ENCODE measurements around the gene SMC6.

Gene SMC6

DNA sequence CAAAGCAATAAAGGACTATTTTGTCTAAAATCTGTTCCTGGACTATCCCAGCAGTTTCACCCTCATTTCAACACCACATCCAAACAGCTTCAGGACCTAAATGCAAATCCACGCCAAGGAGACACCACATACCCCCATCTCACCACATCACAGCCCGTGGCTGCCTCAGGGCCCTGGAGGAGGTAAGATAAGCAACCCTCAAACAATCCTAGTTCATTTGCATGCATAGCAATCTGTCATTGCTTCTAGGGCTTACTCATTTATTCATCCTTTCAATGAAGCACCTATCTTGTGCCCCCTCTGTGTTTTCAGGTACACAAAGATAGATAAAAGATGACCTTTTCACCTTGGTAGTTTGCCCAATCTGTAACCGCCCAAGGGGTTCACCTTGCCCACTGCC is 126.6 kb downstream of the SMC6 start:
- Histone ChIP-seq H3K27ac (no peak overlapping the region), H3K4me3 (no peak overlapping the region)
- TF ChIP-seq, protein P1, sequence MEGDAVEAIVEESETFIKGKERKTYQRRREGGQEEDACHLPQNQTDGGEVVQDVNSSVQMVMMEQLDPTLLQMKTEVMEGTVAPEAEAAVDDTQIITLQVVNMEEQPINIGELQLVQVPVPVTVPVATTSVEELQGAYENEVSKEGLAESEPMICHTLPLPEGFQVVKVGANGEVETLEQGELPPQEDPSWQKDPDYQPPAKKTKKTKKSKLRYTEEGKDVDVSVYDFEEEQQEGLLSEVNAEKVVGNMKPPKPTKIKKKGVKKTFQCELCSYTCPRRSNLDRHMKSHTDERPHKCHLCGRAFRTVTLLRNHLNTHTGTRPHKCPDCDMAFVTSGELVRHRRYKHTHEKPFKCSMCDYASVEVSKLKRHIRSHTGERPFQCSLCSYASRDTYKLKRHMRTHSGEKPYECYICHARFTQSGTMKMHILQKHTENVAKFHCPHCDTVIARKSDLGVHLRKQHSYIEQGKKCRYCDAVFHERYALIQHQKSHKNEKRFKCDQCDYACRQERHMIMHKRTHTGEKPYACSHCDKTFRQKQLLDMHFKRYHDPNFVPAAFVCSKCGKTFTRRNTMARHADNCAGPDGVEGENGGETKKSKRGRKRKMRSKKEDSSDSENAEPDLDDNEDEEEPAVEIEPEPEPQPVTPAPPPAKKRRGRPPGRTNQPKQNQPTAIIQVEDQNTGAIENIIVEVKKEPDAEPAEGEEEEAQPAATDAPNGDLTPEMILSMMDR (IDR thresholded peaks at IDR 0.05) = no peak
- no peak for DNase-seq (ENCODE audit: low spot score)

DNA sequence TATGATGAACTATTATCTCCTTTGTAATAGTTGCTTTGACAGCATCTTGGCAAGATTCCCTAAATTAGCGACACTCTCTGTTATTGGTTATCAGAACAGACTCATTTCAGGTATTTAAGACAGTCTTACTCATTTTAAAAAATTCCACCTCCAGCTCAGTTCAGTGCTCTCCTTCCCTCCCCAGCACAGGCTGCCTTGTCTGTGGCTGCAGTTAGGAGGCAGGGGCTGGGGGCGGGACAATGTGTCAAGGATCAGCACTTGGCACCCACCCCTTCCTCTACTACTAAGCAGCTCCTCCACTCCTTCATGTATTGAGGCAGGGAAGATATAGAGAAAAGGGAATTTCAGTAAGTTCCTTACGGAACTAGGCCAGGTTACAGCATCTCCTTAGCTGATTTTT is 128.2 kb downstream of the SMC6 start:
- TF ChIP-seq, protein P1 (IDR thresholded peaks at IDR 0.05) = no peak
- Histone ChIP-seq H3K27ac (no peak overlapping the region), H3K4me3 (no peak overlapping the region)
- no peak for DNase-seq (ENCODE audit: low spot score)

DNA sequence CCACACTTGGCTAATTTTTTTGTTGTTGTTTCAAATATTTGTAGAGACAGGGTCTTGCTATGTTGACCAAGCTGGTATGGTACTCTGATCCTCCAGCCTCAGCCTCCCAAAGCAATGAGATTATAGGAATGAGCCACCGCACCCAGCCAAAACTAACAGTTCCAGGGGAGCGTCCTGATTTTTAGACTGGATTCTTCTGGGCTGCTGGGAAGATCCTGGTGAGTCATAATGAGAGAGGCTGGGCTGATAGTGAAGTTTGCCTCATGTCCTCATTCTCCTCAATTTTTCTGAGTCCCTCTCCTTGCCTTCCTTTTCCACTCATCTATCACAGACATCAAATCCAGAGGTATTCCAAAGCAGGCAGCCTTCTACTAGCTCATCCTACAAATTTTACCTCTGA is 131.8 kb downstream of the SMC6 start:
- TF ChIP-seq, protein P1 (IDR thresholded peaks at IDR 0.05) = no peak
- Histone ChIP-seq H3K4me3 (no peak overlapping the region), H3K27ac (no peak overlapping the region)
- DNase-seq (ENCODE audit: low spot score) = no peak

GRCh38 chr2:17620841-17621240 is 132.8 kb downstream of the SMC6 start:
- Histone ChIP-seq H3K27ac (no peak overlapping the region), H3K4me3 (no peak overlapping the region)
- no peak for DNase-seq (ENCODE audit: low spot score)
- TF ChIP-seq, protein P1 (IDR thresholded peaks at IDR 0.05) = no peak

DNA sequence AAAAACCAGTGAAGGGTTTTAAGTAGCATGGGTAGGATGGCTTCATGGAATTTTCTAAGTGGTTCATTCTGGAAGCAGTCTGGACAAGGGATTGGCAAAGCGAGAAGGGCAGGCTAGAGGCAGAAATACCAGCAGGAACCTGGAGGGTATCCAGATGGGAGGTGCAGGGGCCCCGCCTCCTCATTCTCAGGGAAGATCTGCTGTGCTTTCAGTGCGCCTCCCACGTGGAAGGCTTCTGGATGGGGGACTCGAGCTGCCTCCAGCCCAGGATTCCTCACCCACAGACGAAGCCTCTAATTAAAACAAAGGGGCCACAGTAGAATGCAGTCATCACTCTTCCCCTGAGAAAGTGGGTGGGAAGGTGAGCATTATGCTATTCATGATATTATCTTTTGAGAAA is 133.3 kb downstream of the SMC6 start:
- TF ChIP-seq, protein P1 (IDR thresholded peaks at IDR 0.05) = no peak
- no peak overlapping the region for H3K4me3 ChIP-seq
- H3K27ac ChIP-seq = no peak overlapping the region
- DNase-seq (ENCODE audit: low spot score) = no peak

- TF ChIP-seq, protein P1 (IDR thresholded peaks at IDR 0.05) = no peak
- Histone ChIP-seq H3K4me3 (no peak overlapping the region), H3K27ac (no peak overlapping the region)
- no peak for DNase-seq (ENCODE audit: low spot score)
Measured at GRCh38 chr2:17617955-17618354, 135.7 kb downstream of the SMC6 start.

- no peak for DNase-seq (ENCODE audit: low spot score)
- H3K27ac ChIP-seq = no peak overlapping the region
- H3K4me3 ChIP-seq = no peak overlapping the region
- TF ChIP-seq, protein P1 (IDR thresholded peaks at IDR 0.05) = no peak
Measured at GRCh38 chr2:17617516-17617915, 136.1 kb downstream of the SMC6 start.

Data from coronary artery (tissue), 2 donors.